Right lobe of liver (tissue), 4 donors: Measurements from ENCODE around the gene GRIK1.

Experiments
- POLR2A ChIP-seq: fragments of 450-650 bp; IDR thresholded peaks from one replicate; pipeline ENCODE4 v1.6.1; 2017; ENCODE audit warnings: antibody characterized with exemption, mild to moderate bottlenecking
- TF ChIP-seq, protein P1 (sequence below), 4 donors: fragments of 200-600 bp in 3 of 4; fragments of 450-650 bp in 1 of 4; IDR thresholded peaks; one replicate each; pipeline versions ENCODE4 v1.5.1 to v1.8.0; 2016 to 2022; ENCODE audit warnings: antibody characterized with exemption in 4 of 4, mild to moderate bottlenecking in 2 of 4
- donor health status: DM: no; HTN: no; CAD: no.
- donor health status: DM: no; HTN: no; CAD: no.
- donor health status: DM: no; HTN: yes; CAD: no.

DNA sequence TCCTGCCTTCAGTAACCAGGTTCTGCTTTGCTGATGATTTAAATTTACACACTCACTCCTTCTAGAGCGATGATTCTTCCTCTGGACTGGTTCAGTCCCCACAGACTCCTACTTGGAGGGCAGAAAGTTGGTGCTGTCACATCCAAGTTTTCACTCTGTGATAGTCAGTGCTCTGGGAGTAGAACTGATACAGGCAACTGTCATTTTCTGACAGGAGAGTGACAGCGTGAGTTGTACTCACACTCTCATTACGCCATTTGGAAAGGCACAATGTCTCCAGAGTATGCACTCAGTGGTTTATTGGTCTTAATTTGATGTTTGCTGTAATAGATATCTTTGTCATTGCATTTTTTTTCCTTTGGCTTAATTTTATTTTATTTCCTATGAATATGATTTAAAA lies 96.0 kb downstream of the GRIK1 start:
- TF ChIP-seq POLR2A, result no peak
- TF ChIP-seq, protein P1, sequence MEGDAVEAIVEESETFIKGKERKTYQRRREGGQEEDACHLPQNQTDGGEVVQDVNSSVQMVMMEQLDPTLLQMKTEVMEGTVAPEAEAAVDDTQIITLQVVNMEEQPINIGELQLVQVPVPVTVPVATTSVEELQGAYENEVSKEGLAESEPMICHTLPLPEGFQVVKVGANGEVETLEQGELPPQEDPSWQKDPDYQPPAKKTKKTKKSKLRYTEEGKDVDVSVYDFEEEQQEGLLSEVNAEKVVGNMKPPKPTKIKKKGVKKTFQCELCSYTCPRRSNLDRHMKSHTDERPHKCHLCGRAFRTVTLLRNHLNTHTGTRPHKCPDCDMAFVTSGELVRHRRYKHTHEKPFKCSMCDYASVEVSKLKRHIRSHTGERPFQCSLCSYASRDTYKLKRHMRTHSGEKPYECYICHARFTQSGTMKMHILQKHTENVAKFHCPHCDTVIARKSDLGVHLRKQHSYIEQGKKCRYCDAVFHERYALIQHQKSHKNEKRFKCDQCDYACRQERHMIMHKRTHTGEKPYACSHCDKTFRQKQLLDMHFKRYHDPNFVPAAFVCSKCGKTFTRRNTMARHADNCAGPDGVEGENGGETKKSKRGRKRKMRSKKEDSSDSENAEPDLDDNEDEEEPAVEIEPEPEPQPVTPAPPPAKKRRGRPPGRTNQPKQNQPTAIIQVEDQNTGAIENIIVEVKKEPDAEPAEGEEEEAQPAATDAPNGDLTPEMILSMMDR (IDR thresholded peaks at IDR 0.05), result no peak
